RWPE1 (cell line): Measurements from ENCODE around the gene PAX4.

Source experiments
- CTCF ChIA-PET: fragments of 350-600 bp; sonication (Branson Sonifier 250); formaldehyde crosslinking; extraction: SDS; loops from one replicate; lab custom pipeline; 2021; lab: Yijun Ruan, JAX
- POLR2A ChIA-PET: fragments of 400-600 bp; formaldehyde crosslinking; extraction: SDS; loops from one replicate; lab custom pipeline; 2020; ENCODE audit warnings: antibody characterized with exemption; ENCODE audit not compliant: low non-redundant PET; lab: Yijun Ruan, JAX
- DNase-seq: peaks from one replicate; pipeline ENCODE4 v3.0.0; 2012; ENCODE audit warnings: low spot score
- H3K27ac ChIP-seq: fragments of 450-650 bp; 2 replicates; pipeline ENCODE4 v1.5.1; 2017
- TF ChIP-seq, protein P1 (sequence below): fragments of 450-650 bp; conservative IDR thresholded peaks from 2 replicates; pipeline ENCODE4 v1.5.1; 2017; ENCODE audit warnings: low read depth, mild to moderate bottlenecking

The PAX4 gene

GRCh38 chr7:127655720-127656119, 37.8 kb upstream of the PAX4 start:
- POLR2A ChIA-PET: interaction anchor here (0.6 kb wide), 1 partner anchor 66 kb away, joined by 4 read pairs; no protein-coding TSS in a partner anchor
- no peak overlapping the region for H3K27ac ChIP-seq
- CTCF ChIA-PET: no interaction called here
- DNase-seq: no peak
- TF ChIP-seq, protein P1, sequence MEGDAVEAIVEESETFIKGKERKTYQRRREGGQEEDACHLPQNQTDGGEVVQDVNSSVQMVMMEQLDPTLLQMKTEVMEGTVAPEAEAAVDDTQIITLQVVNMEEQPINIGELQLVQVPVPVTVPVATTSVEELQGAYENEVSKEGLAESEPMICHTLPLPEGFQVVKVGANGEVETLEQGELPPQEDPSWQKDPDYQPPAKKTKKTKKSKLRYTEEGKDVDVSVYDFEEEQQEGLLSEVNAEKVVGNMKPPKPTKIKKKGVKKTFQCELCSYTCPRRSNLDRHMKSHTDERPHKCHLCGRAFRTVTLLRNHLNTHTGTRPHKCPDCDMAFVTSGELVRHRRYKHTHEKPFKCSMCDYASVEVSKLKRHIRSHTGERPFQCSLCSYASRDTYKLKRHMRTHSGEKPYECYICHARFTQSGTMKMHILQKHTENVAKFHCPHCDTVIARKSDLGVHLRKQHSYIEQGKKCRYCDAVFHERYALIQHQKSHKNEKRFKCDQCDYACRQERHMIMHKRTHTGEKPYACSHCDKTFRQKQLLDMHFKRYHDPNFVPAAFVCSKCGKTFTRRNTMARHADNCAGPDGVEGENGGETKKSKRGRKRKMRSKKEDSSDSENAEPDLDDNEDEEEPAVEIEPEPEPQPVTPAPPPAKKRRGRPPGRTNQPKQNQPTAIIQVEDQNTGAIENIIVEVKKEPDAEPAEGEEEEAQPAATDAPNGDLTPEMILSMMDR: no peak

DNA sequence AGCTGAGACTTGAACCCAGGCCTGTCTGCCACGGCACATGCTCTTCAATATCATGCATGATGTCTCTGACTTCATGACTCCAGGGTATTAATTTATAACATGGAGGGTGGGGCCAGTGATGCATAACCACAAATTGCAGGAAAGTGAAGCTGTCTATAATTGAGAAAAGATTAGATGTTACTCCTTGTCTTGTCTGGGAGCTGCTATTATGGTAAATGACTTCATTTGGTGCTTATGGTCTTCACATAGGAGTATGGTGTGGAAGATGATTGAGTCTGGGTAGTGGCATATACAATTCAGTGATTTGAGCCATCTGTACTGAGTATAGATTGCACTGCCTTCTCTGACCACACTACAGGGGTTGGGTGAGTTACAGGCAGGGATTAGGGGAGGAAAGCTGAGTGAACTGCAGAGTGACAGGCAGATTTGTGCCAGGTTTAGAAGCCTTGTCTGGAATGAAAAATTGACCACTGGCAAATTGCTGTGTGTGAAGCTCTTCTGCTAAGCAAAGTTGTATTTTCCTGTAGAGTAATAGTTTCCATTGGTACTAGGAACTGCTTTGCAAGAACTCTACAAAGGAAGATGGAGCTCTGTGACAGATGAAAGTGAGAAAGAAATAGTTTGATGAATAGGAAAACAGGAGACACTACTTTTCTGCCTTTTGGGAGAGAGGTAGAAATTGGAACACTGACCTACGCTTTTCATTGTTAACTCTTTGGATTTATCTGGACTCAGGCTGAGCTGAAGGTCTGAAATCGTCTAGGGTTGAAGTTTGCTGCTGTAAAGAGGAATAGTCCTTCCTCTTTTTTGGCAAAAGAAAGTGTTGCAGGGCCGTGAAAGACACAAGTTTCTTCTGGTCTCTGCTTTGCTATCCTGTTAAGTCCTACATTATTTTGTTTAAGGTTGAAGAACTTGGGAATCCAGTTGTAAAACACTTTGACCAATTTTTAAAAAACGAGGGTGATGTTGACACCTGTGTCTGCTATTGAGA, 36.8 kb upstream of the PAX4 start:
- ChIA-PET CTCF (interaction anchor here (1.2 kb wide), 1 partner anchor 15 kb away, joined by 3 read pairs; no protein-coding TSS in a partner anchor), POLR2A (no interaction called here)
- TF ChIP-seq, protein P1: no peak
- no peak for DNase-seq
- H3K27ac ChIP-seq: no peak overlapping the region

GRCh38 chr7:127653396-127653795, 35.5 kb upstream of the PAX4 start:
- DNase-seq: no peak
- TF ChIP-seq, protein P1: no peak
- H3K27ac ChIP-seq: no peak overlapping the region
- CTCF ChIA-PET: interaction anchor here (0.7 to 1.2 kb wide), 2 partner anchors 14 to 63 kb away, joined by 3 read pairs; no protein-coding TSS in a partner anchor
- POLR2A ChIA-PET: no interaction called here

- TF ChIP-seq, protein P1: no peak
- CTCF ChIA-PET: interaction anchor here (0.7 kb wide), 2 partner anchors 24 to 64 kb away, joined by 3 read pairs; no protein-coding TSS in a partner anchor
- POLR2A ChIA-PET: no interaction called here
- H3K27ac ChIP-seq: peak overlapping the region; percentile 84
- DNase-seq: no peak
Measured at GRCh38 chr7:127652333-127653248, 34.6 kb upstream of the PAX4 start.

DNA sequence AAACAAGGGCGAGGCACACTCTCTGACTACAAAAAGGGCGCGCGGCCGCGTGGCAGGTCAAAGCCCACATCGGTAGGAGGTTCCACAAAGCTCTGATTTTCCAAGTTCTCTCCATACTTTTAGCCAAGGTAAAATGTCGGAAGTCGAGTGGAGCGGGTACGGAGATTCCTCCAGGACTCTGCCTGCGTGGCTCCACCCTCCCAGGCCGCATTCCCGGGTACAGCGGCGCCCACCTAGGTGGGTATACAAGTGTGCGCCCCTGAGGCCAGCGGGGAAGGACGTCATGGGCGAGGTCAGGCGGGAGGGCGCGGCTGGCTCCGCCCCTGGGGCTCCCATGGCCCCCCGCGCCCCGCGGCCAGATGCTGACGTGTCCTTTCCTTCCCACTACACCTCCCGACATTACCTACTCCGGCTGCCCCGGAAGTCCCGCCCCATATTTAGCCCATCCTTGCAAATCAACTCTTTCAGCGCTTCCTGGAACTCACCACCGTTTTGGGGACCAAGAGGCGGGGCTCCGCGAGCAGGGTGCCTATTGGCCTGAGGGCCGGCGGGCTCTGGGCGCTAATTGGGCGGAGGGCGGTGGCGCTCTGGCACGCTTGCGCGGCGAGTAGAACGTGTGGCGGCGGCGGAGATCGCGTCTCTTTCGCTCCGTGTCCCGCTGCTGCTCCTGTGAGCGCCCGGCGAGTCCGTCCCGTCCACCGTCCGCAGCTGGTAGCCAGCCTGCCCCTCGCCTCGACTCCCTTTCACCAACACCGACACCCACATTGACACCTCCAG, 33.8 kb upstream of the PAX4 start, which contains the start of gene SND1:
Gene SND1, plus strand, starts transcription at position 639 of the 777 bp plus-strand sequence. CDS start 180 bp downstream, outside the sequence.
- DNase-seq: peak; percentile 98
- CTCF ChIA-PET: no interaction called here
- POLR2A ChIA-PET: interaction anchor here (0.6 kb wide), 1 partner anchor 20 kb away, joined by 3 read pairs; no protein-coding TSS in a partner anchor
- peak within 1 kb of the TSS; percentile 84 for H3K27ac ChIP-seq
- TF ChIP-seq, protein P1: no peak
